ENCODE measurements around the gene HAL.
A peak's percentile ranks its signal among the peaks of the same experiment; 100 is the strongest.

Gene HAL

DNA sequence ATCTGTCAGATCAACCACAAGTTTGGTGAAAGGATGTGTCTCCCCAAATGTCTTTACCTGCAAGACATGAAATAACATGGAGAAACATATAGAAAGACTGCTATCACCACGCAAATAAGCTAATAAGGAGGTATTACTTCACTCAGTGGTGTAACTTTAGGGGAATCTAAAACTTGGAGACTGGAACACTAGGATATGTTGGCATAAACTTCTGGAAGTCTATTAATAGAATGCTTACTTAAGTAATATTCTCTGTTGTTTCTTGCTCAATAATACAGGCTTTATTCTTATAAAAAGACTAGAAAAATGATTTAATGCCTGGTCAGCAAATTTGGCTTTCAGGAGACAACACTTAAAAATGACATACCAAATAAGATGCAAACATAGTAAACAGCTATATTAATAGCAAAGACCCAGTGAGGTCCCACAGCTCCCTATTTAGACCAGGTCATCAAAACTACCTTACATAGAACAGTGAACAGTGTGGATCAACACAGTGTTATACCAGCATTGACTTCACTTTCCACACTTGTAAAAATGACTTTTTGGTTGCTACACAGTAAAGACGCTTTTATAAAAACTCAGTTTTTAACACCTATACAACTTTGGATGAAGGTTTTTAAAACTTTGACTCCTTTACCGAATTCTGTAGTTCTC is 18.9 kb upstream of the HAL start:
- no peak for ATAC-seq
- TF ChIP-seq TOX (CRISPR knock-in tag; IDR thresholded peaks at IDR 0.05; ENCODE audit: borderline replicate concordance), result no peak
- TF ChIP-seq ZFP30 (CRISPR knock-in tag; IDR thresholded peaks at IDR 0.05), result no peak
- TF ChIP-seq CREB5 (CRISPR knock-in tag; IDR thresholded peaks at IDR 0.05; ENCODE audit: low read depth), result no peak
- TF ChIP-seq, protein P1, sequence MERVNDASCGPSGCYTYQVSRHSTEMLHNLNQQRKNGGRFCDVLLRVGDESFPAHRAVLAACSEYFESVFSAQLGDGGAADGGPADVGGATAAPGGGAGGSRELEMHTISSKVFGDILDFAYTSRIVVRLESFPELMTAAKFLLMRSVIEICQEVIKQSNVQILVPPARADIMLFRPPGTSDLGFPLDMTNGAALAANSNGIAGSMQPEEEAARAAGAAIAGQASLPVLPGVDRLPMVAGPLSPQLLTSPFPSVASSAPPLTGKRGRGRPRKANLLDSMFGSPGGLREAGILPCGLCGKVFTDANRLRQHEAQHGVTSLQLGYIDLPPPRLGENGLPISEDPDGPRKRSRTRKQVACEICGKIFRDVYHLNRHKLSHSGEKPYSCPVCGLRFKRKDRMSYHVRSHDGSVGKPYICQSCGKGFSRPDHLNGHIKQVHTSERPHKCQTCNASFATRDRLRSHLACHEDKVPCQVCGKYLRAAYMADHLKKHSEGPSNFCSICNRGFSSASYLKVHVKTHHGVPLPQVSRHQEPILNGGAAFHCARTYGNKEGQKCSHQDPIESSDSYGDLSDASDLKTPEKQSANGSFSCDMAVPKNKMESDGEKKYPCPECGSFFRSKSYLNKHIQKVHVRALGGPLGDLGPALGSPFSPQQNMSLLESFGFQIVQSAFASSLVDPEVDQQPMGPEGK (CRISPR knock-in tag; IDR thresholded peaks at IDR 0.05; ENCODE audit: borderline replicate concordance), result no peak
- no peak for TF ChIP-seq GLIS3 (CRISPR knock-in tag; IDR thresholded peaks at IDR 0.05)
- TF ChIP-seq PPARA (CRISPR knock-in tag; IDR thresholded peaks at IDR 0.05; ENCODE audit: borderline replicate concordance), result no peak
- no peak for TF ChIP-seq OSR1 (CRISPR knock-in tag; IDR thresholded peaks at IDR 0.05)
- TF ChIP-seq ISL1 (CRISPR knock-in tag; IDR thresholded peaks at IDR 0.05), result no peak
- no peak for TF ChIP-seq ESRRG (CRISPR knock-in tag; IDR thresholded peaks at IDR 0.05)
- no peak for TF ChIP-seq ARNTL (CRISPR knock-in tag; IDR thresholded peaks at IDR 0.05; ENCODE audit: borderline replicate concordance, low read depth)
- no peak for TF ChIP-seq CSRNP3 (CRISPR knock-in tag; IDR thresholded peaks at IDR 0.05)
- no peak for TF ChIP-seq ZNF8 (CRISPR knock-in tag; IDR thresholded peaks at IDR 0.05)
- no peak for TF ChIP-seq BACH2 (CRISPR knock-in tag; IDR thresholded peaks at IDR 0.05; ENCODE audit: borderline replicate concordance)
- no peak for TF ChIP-seq RARB (CRISPR knock-in tag; IDR thresholded peaks at IDR 0.05)

GRCh38 chr12:96007729-96008128 is 11.6 kb upstream of the HAL start:
- TF ChIP-seq TCF4 (CRISPR knock-in tag; IDR thresholded peaks at IDR 0.05; ENCODE audit: borderline replicate concordance) (peak; percentile 82), ZNF565 (CRISPR knock-in tag; conservative IDR thresholded peaks at IDR 0.05; ENCODE audit: low read depth) (no peak)
- no peak for ATAC-seq

DNA sequence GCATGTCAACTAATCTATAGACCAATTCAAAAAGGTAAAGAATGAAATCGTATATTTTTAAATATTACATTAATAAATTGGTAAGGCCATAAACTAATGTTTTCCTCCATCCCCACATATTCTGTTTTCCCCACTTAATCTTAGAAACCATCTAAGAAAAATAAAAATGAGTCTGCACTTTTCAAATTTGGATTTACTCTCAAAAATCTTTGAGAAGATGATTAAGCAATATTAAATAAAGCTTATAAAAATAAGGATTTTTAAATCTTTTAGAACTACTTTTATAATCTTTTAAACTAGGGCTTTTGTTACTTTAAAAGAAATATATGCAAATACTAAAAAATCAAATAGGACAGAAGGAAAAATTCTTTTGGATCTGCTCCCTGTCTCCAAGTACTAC is 10.6 kb upstream of the HAL start:
- TF ChIP-seq CSDC2 (CRISPR knock-in tag; IDR thresholded peaks at IDR 0.05) (no peak), ZNF8 (CRISPR knock-in tag; IDR thresholded peaks at IDR 0.05) (no peak), TCF4 (CRISPR knock-in tag; IDR thresholded peaks at IDR 0.05; ENCODE audit: borderline replicate concordance) (no peak), ARNTL (CRISPR knock-in tag; IDR thresholded peaks at IDR 0.05; ENCODE audit: borderline replicate concordance, low read depth) (no peak), CREB5 (CRISPR knock-in tag; IDR thresholded peaks at IDR 0.05; ENCODE audit: low read depth) (no peak), ZFP30 (CRISPR knock-in tag; IDR thresholded peaks at IDR 0.05) (no peak), TSHZ2 (CRISPR knock-in tag; IDR thresholded peaks at IDR 0.05) (no peak), SNAI2 (CRISPR knock-in tag; IDR thresholded peaks at IDR 0.05) (no peak), BACH2 (CRISPR knock-in tag; IDR thresholded peaks at IDR 0.05; ENCODE audit: borderline replicate concordance) (no peak), ZNF565 (CRISPR knock-in tag; conservative IDR thresholded peaks at IDR 0.05; ENCODE audit: low read depth) (no peak)
- TF ChIP-seq, protein P2, sequence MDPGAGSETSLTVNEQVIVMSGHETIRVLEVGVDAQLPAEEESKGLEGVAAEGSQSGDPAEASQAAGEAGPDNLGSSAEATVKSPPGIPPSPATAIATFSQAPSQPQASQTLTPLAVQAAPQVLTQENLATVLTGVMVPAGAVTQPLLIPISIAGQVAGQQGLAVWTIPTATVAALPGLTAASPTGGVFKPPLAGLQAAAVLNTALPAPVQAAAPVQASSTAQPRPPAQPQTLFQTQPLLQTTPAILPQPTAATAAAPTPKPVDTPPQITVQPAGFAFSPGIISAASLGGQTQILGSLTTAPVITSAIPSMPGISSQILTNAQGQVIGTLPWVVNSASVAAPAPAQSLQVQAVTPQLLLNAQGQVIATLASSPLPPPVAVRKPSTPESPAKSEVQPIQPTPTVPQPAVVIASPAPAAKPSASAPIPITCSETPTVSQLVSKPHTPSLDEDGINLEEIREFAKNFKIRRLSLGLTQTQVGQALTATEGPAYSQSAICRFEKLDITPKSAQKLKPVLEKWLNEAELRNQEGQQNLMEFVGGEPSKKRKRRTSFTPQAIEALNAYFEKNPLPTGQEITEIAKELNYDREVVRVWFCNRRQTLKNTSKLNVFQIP (CRISPR knock-in tag; IDR thresholded peaks at IDR 0.05; ENCODE audit: borderline replicate concordance, low read depth), result no peak
- TF ChIP-seq, protein P1 (CRISPR knock-in tag; IDR thresholded peaks at IDR 0.05; ENCODE audit: borderline replicate concordance), result no peak
- no peak for ATAC-seq

Data from SK-N-SH treated with all-trans-retinoic acid at 6 μM for 48 hours (cell line).